ENCODE data around the gene SOCS1.

The SOCS1 gene

GRCh38 chr16:11283820-11284248 is 27.8 kb upstream of the SOCS1 start:
- DNase-seq (ENCODE audit: low read depth), result no peak

DNA sequence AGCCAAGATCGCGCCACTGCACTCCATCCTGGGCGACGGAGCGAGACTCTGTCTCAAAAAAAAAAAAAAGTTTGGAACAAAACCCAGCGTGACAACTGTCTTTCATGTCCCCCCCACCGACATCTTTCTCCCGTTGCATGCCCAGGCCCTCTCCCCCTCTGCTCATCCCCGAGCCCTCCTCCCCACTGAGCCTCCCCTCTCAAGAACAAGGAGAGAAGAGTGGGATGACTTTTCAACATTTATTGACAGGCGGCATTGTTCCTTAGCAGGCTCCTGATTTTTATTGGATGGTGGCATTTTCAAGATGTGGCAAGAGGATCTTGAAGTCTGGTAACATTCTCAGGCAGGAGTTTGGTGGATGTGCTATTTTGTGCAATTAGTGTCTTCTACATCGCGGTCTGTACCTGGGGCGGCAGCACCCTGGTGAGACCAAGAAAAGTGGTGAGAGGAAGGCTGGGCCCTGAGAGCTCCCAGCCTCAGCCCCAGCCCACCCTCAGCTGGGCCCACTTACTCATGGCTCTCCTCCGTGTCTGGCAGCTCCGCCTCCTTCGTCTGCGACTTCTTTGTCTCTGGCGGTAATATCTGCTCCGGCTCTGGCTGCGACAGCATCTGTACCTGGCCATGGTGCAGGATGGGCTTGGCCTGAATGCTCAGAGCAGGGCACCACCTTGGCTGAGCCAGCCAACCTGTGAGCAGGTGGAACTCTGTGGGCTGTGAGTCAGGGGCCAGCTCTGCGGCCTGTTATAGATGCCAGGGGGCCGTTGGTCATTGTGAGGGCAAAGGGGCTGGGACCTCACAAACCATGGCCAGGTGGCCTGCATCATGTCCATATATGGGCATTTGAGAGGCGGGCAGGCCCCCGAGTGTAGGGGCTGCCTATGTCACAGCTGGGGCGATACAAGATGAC is 24.9 kb upstream of the SOCS1 start, which contains the start of gene PRM1:
TSS of gene PRM1 (minus strand) at position 715 of the 907 bp plus-strand sequence. CDS start at position 623, 92 bp downstream.
- no peak for DNase-seq (ENCODE audit: low read depth)

DNA sequence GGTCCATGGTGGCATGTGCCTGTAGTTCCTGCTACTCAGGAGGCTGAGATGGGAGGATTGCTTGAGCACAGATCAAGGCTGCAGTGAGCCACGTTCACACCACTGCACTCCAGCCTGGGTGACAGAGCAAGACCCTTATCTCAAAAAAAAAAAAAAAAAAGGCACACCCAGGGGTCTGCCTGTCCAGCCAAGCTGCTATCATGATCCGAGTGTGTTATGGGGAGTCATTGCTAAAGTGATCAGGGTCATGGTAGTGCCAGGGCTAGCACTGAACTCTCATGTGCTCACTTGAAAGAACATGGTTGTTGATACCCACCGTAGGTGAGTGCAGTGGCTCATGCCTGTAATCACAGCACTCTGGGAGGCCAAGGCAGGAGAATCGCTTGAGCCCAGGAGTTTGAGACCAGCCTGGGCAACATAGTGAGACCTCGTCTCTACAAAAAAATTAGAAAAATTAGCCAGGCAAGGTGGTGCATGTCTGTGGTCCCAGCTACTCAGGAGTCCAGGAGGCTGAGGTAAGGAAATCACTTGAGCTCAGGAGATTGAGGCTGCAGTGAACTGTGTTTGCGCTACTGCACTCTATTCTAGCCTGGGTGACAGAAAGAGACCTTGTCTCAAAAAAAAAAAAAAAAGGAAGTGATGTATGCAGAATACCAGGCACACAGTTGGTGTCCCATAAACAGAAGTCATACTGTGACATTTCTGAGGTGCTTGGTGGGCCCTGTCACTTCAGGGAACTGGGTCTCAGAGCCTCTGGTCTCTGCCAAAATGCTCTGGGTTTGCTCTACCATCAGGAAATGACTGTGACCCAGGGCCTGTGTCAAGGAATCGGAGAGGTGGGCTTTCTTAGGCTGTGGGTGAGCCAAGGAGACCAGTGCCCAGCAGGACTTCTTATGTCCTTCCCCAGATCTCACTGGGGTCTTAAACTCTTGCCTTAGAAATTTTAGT is 23.0 kb upstream of the SOCS1 start:
- DNase-seq (ENCODE audit: low read depth), result no peak

- DNase-seq (ENCODE audit: low read depth), result no peak
These were observed 21.8 kb upstream of the SOCS1 start for GRCh38 chr16:11277607-11278337.

- DNase-seq (ENCODE audit: low read depth), result no peak
These were observed 21.0 kb upstream of the SOCS1 start for GRCh38 chr16:11276896-11277593.

GRCh38 chr16:11276143-11276895 is 20.3 kb upstream of the SOCS1 start, which contains the start of gene PRM2:
PRM2 (minus strand) TSS chr16:11276480; CDS start chr16:11276370, 110 bp downstream.
- no peak for DNase-seq (ENCODE audit: low read depth)

DNA sequence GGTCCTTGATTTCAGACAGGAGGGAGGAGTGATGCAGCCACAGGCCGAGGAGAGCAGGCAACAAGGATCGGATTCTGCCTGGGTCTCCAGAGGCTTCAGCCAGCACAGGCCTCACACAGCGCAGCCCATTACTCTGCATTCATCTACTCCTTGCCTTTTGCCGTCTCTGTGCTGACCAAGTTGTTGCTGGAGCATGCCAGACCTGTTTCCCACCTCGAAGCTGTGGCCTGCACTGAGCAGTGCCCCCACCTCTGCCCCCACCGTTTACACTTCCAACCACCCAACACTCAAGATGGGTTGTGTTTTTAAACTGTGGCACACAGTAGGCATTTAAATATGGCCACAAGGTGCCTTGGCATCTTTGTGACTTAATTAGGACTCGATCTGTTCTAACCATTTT is 19.0 kb upstream of the SOCS1 start:
- no peak for DNase-seq (ENCODE audit: low read depth)

GRCh38 chr16:11273721-11274324 is 17.8 kb upstream of the SOCS1 start:
- DNase-seq (ENCODE audit: low read depth), result no peak

DNA sequence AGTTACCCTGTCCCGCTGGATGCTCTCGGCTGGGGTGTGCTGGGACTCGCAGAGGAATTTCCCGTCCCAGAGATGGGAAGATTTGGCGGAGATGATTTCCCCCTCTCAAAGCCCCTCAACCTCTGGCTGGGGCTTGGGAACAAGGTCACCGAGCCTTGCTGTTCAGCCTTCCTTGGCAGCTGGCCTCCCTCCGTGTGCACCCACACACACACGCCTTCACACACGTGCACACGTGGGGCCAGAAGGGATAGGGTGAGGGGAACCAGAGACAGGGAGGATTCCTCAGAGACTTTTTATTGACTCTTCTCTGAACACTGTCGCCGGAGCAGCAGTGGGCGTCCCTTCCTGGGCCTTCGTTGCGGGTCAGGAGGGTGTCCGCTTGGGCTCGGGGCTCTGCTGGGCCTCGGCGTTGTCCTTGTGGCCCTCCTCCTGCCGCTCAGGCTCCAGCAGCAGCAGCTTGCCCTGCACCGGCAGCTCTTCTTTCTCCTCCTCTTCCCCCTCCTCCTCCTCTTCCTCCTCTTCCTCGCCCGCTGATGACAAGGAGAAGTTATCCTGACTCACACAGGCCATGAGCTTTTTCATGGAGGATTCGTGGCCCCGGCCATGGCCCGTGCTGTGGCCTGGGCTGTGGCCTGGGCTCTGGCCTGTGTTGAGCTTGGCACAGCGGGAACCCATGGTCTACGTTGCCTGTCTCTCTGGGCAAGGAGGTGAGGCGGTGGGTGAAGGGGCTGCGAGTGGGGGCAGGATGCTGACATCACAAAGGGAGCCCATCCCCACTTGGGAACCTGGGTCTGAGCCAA is 17.1 kb upstream of the SOCS1 start, which contains the start of gene PRM3:
TSS of gene PRM3 (minus strand) at position 709 of the 800 bp plus-strand sequence. CDS start at position 675, 34 bp downstream.
- no peak for DNase-seq (ENCODE audit: low read depth)

GRCh38 chr16:11272484-11272883 is 16.5 kb upstream of the SOCS1 start:
- DNase-seq (ENCODE audit: low read depth), result no peak

- no peak for DNase-seq (ENCODE audit: low read depth)
These were observed 15.6 kb upstream of the SOCS1 start for GRCh38 chr16:11271610-11272009.

DNA sequence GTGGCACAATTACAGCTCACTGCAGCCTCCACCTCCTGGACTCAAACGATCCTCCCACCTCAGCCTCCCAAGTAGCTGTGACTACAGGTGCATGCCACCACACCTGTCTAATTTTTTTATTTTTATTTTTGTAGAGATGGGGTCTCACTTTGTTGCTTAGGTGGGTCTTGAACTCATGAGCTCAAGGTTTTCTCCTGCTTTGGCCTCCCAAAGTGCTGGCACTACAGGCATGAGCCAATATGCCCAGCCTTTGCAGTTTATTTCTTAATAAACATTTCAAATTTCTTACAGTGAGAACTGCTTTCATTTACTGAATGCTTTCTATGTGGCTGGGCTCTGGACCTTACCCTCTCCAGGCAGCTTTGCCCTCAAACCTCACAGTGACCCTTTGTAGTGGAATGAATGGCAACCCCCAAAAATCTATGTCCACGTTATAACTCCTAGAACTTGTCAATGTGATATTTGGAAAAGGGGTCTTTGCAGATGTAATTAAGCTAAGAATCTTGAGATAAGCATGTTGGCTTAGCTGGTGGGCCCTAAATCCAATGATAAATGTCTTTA is 14.7 kb upstream of the SOCS1 start:
- no peak for DNase-seq (ENCODE audit: low read depth)

- DNase-seq (ENCODE audit: low read depth), result no peak
These were observed 12.9 kb upstream of the SOCS1 start, which contains the start of gene TNP2 for GRCh38 chr16:11268921-11269375. TNP2 (minus strand) TSS chr16:11269325; CDS start chr16:11269262, 63 bp downstream.

GRCh38 chr16:11265124-11265523 is 9.1 kb upstream of the SOCS1 start:
- DNase-seq (ENCODE audit: low read depth), result no peak

DNA sequence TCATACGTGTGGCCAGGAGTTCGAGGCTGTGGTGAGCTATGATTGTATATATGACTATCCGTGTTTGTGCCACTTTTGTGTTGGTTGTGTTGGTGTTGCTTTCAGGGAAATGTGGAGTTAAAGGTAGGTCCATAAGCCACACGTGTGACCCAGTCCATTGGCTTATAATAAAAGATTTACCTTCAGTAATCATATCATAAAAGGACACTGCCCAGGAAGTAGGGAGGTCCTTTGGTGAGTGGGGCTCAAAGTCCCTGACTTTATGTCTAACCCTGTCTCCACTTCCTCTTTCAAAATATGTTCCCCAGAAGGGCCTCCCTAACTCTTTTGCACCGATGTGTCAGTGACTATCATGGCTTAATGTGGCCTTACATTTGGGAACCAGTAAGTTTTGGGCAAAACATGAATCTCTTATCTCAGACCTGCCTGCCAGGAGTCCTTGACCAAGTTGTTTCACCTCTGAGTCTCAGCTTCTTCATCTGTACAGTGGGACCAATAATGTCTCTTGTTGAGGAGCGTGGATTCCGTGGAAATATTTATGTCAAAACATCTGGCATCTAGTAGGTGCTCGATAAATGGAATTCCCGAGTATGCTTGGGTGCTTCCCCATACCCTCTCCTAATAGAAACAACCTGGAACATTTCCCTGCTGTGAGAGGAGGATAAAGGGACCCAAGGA is 8.3 kb upstream of the SOCS1 start:
- no peak for DNase-seq (ENCODE audit: low read depth)

- no peak for DNase-seq (ENCODE audit: low read depth)
These were observed 7.7 kb upstream of the SOCS1 start for GRCh38 chr16:11263737-11264136.

- DNase-seq (ENCODE audit: low read depth), result no peak
These were observed 6.9 kb upstream of the SOCS1 start for GRCh38 chr16:11262915-11263314.

GRCh38 chr16:11260596-11260966 is 4.6 kb upstream of the SOCS1 start:
- no peak for DNase-seq (ENCODE audit: low read depth)
